HL-60 (cell line): Measurements from ENCODE around the gene CRTC1.

Experiments used
- DNase-seq, 2 experiments: peaks; one replicate each; pipeline ENCODE4 v3.0.0-alpha.2; 2010 to 2020; ENCODE audit warnings: low read depth in 1 of 2, low spot score in 1 of 2
- H3K27ac ChIP-seq: fragments of 250-450 bp; sonication (Bioruptor Pico); replicated peaks from 2 replicates; pipeline ENCODE4 v1.5.1; 2020; ENCODE audit warnings: mild to moderate bottlenecking, moderate library complexity
- H3K27me3 ChIP-seq: fragments of 250-450 bp; sonication (Bioruptor Pico); 2 replicates; pipeline ENCODE4 v1.5.1; 2021; ENCODE audit warnings: mild to moderate bottlenecking, moderate library complexity; ENCODE audit not compliant: insufficient read depth, poor library complexity, severe bottlenecking
- H3K4me3 ChIP-seq: replicated peaks from 2 replicates; pipeline ENCODE4 v1.5.1; 2011; ENCODE audit warnings: mild to moderate bottlenecking, control low read depth, low read length; ENCODE audit not compliant: insufficient read depth
- GABPA ChIP-seq: IDR thresholded peaks from 2 replicates; pipeline ENCODE4 v1.6.1; 2012; ENCODE audit warnings: low read depth
- POLR2AphosphoS5 ChIP-seq: IDR thresholded peaks from 2 replicates; pipeline ENCODE4 v1.6.1; 2012; ENCODE audit warnings: low read depth
- SPI1 ChIP-seq: IDR thresholded peaks from 2 replicates; pipeline ENCODE4 v1.6.1; 2012; ENCODE audit warnings: low read depth, mild to moderate bottlenecking, borderline replicate concordance
- TF ChIP-seq, protein P1 (sequence below): IDR thresholded peaks from one replicate; pipeline ENCODE4 v1.5.1; 2011; ENCODE audit warnings: low read length, control low read depth, inconsistent platforms; ENCODE audit not compliant: insufficient read depth
- TF ChIP-seq, protein P2 (sequence below): IDR thresholded peaks from 2 replicates; pipeline ENCODE4 v1.6.1; 2012; ENCODE audit warnings: low read depth; ENCODE audit not compliant: insufficient replicate concordance

Gene CRTC1

DNA sequence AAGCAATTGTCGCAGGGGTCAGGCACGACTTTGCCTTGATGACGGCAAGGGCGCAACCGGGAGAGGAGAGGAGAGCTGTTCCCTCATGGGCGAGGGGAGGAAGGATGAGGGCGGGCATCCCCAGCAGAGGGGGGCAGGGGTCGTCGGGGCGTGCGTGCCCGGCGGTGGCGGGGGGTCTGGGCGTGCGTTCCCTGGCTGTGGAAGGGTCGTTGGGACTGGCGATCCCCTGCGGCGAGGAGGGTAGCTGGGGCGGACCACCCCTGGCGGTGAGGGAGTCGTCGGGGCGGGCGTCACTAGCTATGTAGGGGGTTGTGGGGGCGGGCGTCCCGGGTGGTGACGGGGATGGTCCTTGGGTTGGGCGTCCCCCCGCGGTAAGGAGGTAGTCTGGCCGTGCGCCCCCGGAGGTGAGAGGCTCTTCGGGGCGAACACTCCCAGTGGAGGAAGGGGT, 106.0 kb downstream of the CRTC1 start:
- no peak for DNase-seq
- Histone ChIP-seq H3K27ac (no peak overlapping the region), H3K27me3 (peaks cover 69% of the 10 kb centered on the region), H3K4me3 (no peak overlapping the region)
- TF ChIP-seq, protein P1, sequence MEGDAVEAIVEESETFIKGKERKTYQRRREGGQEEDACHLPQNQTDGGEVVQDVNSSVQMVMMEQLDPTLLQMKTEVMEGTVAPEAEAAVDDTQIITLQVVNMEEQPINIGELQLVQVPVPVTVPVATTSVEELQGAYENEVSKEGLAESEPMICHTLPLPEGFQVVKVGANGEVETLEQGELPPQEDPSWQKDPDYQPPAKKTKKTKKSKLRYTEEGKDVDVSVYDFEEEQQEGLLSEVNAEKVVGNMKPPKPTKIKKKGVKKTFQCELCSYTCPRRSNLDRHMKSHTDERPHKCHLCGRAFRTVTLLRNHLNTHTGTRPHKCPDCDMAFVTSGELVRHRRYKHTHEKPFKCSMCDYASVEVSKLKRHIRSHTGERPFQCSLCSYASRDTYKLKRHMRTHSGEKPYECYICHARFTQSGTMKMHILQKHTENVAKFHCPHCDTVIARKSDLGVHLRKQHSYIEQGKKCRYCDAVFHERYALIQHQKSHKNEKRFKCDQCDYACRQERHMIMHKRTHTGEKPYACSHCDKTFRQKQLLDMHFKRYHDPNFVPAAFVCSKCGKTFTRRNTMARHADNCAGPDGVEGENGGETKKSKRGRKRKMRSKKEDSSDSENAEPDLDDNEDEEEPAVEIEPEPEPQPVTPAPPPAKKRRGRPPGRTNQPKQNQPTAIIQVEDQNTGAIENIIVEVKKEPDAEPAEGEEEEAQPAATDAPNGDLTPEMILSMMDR: no peak
- TF ChIP-seq POLR2AphosphoS5 (no peak), SPI1 (no peak), GABPA (no peak)
- TF ChIP-seq, protein P2, sequence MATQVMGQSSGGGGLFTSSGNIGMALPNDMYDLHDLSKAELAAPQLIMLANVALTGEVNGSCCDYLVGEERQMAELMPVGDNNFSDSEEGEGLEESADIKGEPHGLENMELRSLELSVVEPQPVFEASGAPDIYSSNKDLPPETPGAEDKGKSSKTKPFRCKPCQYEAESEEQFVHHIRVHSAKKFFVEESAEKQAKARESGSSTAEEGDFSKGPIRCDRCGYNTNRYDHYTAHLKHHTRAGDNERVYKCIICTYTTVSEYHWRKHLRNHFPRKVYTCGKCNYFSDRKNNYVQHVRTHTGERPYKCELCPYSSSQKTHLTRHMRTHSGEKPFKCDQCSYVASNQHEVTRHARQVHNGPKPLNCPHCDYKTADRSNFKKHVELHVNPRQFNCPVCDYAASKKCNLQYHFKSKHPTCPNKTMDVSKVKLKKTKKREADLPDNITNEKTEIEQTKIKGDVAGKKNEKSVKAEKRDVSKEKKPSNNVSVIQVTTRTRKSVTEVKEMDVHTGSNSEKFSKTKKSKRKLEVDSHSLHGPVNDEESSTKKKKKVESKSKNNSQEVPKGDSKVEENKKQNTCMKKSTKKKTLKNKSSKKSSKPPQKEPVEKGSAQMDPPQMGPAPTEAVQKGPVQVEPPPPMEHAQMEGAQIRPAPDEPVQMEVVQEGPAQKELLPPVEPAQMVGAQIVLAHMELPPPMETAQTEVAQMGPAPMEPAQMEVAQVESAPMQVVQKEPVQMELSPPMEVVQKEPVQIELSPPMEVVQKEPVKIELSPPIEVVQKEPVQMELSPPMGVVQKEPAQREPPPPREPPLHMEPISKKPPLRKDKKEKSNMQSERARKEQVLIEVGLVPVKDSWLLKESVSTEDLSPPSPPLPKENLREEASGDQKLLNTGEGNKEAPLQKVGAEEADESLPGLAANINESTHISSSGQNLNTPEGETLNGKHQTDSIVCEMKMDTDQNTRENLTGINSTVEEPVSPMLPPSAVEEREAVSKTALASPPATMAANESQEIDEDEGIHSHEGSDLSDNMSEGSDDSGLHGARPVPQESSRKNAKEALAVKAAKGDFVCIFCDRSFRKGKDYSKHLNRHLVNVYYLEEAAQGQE: no peak

DNA sequence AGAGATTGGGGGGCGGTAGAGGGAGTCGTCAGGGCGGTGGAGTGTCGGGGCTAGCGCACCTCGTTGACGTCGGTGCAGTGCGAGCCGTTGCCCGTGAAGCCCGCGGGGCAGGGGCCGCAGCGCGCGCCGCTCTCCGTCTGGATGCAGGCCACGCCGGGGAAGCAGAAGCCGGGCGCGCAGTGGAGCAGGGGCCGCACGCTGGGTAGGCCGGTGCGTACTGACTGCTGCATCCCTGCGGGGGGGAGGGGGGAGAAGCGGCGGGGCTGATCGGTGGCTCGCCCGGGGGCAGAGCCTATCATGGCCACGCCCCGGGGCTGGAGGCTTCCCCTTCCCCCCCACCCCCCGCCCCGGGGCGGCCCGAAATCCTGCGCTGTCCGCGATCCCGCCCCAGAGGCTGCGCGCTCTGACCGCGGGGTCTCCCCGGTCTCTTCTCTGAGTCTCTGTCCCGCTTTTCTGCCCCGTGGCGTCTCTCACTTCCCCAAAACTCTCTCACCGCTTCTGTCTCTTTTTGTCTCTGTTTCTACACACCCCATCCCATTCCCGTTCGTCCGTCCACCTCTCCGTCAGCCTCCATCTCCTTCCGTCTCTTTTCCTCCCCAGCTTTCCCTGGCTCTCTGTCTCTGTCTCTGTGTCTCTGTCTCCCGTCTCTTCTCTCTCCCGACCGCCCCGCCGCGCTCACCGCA, 106.5 kb downstream of the CRTC1 start:
- Histone ChIP-seq H3K27ac (no peak overlapping the region), H3K4me3 (no peak overlapping the region), H3K27me3 (peaks cover 71% of the 10 kb centered on the region)
- TF ChIP-seq, protein P2: no peak
- TF ChIP-seq POLR2AphosphoS5 (no peak), GABPA (no peak), SPI1 (peak; percentile 20; the same call in 1 of the 2 replicates)
- TF ChIP-seq, protein P1: no peak
- peak; percentile 19 to 44 for DNase-seq

DNA sequence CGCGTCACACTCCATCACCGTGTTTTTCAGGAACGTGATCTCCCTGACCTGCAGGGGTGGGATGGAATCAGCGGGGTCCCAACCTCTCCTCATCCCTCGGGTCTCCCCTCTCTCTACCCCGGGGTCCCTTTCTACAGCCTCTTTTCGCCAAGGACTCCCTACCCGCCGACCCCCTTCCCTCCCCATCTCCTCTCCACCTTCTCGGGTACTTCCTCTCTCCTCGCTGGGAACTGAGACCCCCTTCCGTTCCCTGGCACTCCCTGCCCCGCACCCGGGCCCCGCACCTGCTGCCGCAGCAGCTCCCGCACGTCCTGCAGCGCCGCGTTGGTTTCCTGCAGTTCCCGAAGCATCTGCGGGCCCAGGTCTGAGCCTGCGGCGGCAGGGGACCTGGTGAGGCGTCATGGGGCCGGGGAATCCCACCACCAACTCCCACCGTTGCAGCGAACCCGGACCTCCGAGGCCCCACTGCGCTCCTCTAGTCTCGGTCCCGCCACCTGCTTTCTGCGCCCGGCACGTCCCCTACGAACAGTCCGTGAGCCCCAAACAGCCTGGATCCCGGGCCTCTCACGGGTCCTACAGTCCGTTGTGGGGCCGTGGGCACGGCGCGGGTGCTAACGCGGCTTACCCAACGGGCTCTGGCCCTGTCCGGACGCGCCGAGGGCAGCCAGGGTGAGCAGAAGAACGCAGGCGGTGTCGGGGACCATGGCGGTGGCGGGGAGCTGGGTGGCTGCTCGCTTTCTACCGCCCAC, 107.3 kb downstream of the CRTC1 start, which contains the start of gene COMP:
Gene COMP, minus strand, starts transcription at position 740 of the 749 bp plus-strand sequence. Its CDS starts 36 bp downstream, at position 704.
- DNase-seq: no peak
- H3K4me3 ChIP-seq: no peak within 1 kb of the TSS
- no peak for TF ChIP-seq POLR2AphosphoS5
- TF ChIP-seq, protein P1: no peak
- TF ChIP-seq, protein P2: no peak
- no peak for TF ChIP-seq SPI1
- TF ChIP-seq GABPA: no peak
- H3K27me3 ChIP-seq: peaks cover 75% of the 10 kb centered on the region
- H3K27ac ChIP-seq: no peak within 1 kb of the TSS
